ENCODE results near the gene C3orf18.

C3orf18 gene

DNA sequence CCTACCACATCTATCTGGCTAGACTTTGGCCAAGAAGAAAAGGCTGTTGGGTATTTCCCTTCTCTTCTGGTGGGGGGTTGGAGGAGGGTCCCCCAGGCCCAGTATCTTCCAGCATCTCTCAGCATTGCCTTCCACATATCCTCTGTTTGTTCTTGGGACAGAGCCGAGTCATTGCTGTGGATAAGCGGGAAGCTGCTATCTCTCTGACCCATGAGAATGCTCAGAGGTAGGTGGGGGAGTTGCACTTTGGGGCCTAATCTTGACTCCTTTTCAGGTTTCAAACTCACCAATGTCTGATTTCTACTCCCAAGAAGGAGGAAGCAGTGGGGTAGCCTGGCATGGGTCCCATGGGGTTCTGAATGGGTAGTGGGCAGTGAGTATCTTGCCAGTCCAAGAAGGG lies 9.8 kb upstream of the C3orf18 start:
- no peak for DNase-seq

DNA sequence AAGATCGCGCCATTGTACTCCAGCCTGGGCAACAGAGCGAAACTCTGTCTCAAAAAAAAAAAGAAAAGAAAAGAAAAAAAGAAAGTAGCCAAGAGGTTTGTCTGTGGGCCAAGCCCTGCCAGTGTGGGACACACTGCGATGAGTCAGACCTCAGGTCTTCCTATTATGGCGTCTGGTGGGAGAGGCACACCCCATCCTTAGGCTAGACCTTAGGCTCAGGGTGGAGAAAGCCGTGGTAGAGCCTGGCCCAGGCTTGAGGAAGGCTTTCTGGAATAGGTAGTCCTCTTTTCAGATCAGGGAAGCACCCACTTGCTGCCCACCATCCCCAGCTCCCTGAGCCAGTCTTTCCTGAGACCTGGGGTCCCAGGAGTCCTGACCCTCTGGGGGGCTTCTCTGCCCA lies 7.8 kb upstream of the C3orf18 start:
- no peak for DNase-seq

DNA sequence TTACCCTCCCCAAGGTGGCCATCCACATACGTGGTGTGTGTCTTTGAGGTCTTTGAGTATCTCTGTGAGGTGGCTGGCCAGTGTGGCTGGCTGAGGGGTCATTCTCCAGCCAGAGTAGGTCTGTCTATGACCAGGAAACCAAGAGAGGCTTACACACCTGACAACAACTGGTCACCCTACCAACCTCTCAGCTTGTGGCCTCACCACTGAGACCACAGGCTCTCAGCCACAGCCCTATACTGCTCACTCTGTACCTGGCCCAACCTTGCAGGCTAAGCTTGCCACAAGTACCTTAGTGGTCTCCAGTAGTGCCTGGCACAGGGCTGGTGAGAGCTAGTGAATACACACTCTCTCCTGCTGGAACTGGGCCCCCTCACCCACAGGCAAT lies 6.9 kb upstream of the C3orf18 start:
- DNase-seq: no peak

DNA sequence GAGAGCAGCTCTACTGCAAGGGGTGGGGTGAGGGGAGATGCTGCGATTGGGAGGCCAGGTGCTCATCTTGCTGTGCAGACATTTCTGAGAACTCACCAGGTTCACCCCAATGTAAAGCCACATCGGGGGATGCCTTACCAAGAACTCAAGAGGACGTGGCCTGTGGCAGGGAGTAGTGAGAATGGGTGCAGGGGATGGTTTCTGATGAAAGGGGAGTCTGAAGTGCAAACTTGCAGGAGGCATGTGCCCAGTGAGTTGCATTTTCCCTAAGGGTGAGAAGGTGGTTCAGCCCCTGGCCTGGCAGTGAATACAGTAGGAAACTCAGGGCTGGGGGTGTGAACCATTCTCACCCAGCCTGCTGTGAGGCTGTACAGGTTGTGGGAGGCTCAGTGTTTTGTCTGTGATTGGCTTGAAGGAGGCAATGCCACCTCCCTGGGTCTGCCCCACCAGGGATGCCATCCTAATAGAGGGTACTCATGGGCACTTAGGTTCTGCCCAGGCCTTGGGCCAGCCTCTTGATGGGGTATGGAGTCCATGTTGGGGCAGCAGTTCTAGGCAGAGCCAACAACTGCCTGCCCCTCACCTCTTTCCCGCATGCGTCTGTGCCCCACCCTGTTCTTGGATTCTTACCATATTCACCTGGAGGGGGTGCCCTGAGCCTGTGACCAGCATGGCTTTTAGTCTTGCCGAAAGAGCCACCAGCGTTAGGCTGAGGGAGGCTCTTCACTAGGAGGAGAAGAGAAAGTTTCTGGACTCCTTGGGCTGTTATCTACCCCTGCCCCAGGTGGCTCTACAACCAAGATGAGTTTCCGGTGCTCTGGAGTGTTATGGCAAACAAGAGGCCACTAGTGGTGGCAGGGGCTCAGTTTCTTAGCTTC lies 6.3 kb upstream of the C3orf18 start:
- DNase-seq: no peak

DNA sequence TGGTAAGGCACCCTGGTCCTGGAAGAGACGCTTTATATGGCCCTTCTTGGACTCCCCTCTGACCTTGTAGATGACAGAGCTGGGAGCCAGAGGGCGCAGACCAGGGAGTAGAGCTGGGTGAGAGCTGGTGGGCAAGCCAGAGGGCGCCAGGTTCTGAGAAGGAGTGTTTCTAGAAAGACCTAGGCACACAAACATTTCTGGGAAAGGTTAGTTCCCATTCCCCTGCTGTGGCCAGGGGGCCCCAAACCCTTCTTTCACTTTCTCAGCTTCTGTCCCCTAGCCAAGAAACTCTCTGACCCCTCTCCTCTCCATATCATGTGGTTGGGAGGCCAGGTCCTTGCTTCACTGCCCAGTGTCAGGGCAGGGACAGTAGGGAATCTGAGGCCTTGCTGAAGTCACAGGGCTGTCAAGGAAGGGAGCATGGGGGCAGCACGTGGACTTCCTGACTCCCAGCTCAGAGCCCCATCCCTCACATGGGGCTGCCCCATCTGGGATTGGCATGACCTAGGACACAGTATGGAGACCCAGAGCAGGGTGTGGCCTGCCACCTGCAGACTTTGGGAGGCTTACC lies 5.3 kb upstream of the C3orf18 start:
- no peak for DNase-seq

DNA sequence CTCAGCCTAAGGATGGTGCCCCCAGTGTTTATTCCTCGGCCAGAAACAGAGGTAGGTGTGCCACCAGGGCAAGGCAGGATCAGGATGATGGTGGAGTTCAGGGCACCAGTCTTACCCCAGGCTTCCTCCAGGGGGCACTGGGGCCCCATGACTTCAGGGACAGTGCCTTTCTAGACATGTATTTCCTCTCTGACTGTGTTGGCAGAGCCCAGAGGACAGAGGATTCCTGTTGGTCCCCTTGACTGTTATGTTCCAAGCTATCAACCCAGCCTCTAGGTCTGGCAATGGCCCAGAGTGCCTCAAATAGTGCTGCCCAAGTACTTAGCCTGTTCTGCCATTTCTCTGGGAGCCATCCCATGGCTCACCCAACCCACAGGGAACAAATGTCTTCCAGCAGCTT lies 4.6 kb upstream of the C3orf18 start:
- peak; percentile 7 for DNase-seq

DNA sequence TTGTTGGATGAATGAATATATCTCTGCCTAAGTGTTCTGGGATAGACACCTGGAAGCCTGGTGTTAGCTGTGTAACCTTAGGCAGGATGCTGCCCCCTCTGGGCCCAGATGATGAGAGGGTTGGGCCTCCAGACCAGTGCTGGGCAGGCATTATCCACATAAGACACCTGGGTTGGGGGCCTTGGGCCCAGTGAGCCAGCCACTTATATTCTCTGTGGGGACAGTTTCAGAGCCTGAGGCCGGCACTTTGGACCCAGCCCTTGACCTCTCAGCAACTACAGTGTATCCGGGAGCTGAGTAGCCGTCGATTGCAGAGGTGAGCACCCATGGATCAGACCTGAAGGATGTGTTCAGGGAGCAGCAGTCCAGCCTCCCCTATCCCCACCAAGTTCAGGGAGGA lies 3.9 kb upstream of the C3orf18 start:
- DNase-seq: no peak

DNA sequence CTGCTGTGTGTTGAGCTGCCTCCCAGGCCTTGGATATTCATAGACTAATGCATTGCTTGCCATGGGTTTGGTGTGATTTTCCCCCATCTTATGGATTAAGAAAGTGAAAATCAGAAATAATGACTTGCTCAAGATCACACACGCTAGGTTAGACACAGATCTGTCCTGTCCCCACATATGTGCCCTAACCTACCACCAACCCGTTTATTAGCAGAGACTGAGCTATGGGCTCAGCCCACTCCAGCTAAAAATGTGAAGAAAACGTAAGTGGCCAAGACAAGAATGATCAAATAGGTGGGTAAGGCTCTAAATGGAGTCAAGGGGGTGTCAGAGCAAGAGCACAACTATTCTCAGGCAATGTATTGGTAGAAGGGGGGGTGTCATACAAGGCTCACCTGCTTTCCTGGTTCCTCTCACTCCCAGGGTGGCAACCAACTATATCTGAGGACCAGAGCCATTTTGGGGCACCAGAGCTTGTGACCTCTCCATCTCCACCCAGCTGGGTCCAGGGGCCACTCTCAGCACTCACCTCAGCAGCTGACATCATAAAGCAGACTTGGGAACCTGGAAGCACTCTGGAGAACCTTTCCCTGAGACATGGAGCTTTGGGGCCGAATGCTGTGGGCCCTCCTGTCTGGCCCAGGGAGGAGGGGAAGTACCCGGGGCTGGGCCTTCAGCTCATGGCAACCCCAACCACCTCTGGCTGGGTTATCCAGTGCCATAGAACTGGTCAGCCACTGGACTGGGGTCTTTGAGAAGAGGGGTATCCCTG lies 3.1 kb upstream of the C3orf18 start:
- DNase-seq: no peak

DNA sequence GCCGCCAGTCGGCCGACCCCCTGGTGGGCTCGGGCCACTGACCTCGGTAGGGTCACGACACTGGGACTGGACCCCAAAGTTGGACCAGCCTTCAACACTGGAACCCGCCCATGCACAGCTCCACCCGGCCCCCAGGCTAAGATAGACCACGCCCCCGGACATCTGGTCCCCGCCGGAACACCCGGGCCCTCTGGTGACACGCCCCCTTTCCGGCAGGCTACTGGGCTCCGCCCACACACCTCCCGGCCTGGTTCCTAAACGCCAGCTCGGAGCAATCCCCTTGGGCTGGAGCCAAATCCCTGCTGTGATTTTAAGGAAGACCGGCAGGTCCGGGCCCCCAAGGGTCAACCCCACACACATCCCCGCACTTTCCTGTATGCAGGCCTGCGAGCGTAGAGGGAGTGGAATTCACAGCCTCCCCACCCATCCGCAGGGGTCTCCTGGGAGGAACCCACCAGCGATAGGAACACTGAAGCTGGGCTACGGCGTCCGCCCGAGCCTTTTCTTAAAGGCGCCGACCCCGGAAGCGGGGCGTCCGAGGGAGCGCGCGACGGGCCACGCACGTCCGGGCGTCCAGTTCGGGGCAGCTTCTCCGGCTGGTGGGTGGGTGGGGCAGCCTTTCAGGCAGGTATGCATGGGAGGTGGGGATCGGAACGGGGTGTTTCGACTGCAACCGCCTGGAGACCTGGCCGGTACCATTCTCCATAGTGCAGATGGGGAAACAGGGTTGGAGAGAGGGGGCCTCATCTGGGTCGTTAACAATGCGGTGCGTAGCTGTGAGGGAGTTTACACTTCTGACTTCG lies 1.6 kb upstream of the C3orf18 start, which contains the start of gene HEMK1:
Gene HEMK1, plus strand, starts transcription at position 576 of the 803 bp plus-strand sequence. CDS start 1,583 bp downstream, outside the sequence.
- DNase-seq: peak; percentile 46

DNA sequence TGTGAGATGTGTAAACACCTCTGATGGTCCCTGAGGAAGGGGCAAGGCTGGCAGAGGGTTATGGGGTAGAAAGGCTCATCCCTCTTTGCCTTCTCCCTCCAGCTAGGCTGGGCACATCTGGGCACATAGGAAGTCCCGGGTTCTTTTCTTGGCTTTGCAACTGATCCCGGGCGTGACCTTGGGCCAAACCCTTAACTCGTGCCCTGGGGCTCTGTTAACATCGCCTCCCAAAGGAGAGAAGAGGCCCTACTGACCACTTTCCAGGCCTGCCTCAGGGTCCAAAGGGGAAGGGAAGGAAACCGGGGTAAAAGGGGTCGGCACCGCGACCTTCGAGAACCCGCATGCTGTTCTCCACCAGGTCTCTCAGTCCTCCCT lies 549 bp downstream of the C3orf18 start:
- no peak for DNase-seq

DNA sequence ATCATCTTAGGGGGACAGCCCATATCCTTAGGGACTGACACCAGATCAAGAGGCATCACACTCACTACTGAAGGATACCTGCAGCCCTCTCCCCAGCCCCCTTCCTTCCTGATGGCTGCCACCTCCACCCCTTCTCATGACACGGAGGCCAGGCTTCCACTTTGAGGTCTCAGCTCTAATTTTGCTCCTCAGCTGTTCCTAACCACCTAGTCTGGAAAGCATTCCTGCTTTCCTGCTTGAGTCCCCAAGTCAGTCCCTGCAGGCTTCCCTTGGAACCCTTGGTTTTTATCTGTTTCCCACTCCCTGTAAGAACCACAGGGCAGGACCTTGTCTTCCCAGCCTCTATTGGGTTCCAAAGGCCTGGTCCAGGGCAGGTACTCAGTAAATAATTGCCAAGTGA lies 3.2 kb downstream of the C3orf18 start:
- DNase-seq: no peak

DNA sequence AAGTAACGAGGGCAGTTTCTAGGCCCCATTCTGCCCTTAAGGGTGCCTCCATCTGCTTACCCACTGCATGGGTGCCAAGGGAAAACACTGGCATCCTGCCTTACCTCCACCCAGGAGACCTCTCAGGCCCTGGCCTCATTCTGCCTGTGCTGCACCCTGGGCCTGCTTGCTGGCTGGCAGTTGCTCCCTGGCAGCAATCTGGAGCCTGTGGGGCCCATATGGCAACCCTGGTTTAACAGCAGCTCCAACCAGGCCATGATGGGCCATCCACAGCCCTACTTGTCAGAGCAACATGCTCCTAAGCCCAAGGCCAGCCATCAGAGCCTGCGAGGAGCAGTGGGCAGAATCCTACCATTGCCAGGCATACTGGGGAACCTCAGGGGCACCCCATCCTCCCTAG lies 3.7 kb downstream of the C3orf18 start:
- DNase-seq: no peak

DNA sequence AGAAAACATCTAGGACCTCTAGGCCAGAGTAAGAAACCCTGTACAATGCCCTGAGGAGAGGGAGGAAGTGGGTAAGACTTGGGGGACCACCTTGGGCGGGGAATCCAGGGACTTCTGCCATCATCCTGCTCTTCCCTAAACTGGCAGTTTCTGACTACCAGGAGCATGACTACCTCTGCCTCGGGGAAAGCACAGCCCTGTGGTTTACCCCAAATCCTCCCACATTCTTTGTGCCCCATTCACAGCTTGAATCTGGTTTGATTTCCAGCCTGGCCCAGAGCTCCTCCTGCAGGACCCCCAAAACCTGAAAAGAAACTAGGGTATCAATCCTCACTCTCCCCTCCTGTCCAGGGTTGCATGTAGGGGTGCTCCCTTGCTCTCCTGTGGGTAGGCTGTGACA lies 4.7 kb downstream of the C3orf18 start:
- DNase-seq: no peak

DNA sequence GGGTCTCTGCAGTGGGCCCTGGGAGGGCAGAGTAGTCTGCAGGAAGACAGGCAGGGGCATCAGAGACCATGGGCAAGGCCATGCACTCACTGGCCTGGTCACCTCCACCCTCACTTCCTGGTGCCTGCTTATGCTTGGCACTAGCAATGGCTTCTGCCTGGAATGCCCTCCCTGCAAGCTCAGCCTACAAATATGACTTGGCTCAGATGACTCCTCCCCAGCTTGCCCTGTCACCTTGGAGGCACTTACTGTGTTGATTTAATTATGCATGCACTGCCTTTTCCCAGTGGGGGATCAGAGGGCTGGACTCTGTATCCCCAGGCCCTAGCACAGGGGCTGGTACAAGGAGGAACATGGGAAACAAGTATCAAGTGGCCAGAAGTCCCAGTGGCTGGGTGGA lies 7.8 kb downstream of the C3orf18 start:
- no peak for DNase-seq

DNA sequence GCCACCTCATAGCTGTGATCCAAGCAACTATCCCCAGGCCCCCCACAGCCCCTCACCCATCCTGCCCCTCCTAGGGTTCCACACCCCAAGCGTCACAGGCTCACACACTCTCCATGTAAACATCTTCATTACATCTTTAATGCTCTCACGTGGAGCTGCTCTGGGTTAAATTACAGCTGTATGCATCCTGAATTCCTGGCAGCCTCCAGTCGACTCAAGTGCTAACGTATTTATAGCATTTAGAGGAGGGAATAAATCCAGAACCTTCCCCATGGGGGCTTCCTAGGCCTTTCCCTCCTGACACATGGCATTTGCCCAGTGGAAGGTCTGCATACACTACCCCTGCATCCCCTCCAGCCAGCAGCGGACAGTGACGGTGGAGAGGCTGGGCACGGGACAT lies 9.6 kb downstream of the C3orf18 start:
- DNase-seq: no peak

DNA sequence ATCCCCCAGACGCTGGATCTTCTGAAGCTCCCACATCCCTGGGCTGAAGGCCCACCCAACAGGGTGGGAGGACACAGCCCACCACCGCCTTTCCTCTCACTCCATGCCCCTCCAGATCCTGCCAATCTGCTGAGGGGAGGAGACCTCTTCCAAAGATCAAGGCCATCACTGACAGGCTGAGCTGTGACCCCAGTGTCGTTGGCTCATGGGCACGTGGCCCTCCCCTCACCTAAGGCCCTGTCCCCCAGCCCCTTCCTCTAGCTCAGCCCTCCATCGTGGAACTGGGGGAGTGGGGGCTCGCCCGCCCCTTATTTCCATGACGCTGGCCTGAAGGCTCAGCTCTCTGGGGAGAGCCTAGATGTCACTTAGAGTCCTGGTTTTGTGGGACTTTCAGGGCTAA lies 10.4 kb downstream of the C3orf18 start:
- DNase-seq: no peak

DNA sequence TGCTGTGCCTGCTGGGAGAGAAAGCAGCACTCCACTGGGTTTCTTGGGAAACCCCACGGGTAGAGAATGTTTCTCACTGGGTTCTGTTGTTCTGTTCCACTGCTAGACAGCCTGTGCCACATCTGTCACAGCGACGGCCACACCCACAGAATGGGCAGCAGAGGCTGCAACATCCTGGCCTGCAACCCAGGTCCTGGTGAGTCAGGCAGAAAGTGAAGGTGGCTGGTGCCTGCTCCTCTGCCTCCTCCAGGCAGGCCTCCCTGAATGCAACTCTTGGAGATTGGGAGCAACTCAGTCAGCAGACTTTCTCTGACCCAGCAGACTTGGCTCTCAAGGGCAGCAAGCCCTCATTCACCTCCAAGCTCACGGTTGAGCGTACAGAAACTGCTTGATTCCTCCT lies 13.0 kb downstream of the C3orf18 start:
- no peak for DNase-seq

DNA sequence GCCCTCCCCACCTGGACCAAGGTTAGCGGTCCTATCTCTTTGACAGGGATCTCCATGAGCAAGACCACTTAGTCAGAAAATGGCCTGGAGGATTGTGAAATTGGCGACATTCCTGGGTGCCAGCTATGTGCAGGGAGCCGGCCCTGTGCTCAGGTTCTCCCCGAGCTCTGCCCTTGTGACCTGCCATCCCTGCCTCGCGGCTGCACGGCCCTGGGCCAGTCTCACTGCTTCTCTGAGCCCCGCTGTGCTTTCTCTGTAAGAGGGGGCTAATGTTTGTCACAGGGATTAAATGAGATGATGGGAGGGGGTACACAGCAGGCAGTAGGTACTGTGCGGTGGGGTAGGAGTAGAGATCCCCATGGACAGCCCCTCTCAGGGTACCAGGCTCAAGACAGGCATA lies 14.9 kb downstream of the C3orf18 start:
- DNase-seq: no peak

DNA sequence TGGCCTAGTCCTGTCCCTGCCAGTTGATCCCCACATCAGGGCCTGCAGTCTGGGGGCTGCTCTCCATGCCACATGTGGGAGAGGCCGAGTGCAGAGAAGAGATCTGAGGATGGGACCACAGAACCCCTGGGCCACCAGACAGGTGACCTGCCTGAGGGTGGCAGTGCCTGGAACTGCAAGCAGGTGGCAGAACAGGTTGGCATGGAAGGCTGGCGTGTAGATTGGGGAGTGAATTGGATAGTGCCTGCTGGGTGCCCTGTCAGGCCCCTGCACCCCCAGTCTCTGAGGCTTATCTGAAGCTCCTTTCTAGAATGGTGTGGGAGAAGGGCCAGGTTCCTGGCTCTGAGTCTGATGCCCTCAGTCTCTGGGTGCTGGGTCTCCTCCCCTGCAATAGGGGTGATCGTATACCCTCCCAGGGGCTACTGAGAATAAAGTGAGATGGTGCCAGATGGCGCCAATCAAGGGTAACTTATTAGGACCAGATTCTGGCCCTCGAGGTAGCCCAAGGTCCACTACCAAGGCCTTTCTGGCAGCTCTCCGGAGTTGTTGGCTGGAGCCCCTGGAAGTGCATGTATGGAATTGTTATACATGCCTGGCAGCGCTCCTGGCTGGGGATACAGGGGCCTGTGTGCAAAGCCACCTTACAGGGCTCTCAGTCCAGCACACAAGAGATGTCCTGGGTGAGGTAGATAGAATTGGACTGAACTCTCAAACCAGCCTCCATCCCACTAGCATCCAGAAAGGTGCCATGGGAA lies 15.7 kb downstream of the C3orf18 start:
- no peak for DNase-seq

DNA sequence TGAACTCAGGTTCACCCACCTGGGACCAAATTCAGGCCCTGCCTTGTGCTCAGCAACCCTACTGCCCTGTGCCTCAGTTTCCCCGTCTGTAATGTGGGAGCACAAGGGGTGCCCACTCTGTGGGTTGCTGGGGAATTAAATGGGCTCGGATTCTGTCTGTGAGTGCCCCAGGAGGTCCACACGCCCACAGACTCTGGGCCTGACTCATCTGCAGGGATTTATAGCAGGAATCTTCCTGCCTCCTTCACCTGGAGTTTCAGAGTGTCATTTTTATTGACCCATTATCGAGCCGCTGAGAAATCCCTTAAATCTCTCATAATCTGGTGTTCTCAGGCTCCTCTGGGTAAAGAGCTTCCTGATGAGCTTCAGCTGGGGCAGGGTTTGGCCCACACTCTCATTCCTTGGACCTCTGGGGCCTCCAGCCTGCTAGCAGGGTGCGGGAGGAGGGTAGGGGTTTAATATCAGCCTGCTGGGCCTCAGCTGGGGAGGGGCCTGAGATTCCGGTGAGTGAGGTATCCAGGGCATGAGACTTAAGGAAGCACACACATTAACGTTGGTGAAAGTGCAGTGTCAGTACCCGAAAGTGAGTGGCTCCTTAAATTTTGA lies 16.4 kb downstream of the C3orf18 start:
- no peak for DNase-seq

DNA sequence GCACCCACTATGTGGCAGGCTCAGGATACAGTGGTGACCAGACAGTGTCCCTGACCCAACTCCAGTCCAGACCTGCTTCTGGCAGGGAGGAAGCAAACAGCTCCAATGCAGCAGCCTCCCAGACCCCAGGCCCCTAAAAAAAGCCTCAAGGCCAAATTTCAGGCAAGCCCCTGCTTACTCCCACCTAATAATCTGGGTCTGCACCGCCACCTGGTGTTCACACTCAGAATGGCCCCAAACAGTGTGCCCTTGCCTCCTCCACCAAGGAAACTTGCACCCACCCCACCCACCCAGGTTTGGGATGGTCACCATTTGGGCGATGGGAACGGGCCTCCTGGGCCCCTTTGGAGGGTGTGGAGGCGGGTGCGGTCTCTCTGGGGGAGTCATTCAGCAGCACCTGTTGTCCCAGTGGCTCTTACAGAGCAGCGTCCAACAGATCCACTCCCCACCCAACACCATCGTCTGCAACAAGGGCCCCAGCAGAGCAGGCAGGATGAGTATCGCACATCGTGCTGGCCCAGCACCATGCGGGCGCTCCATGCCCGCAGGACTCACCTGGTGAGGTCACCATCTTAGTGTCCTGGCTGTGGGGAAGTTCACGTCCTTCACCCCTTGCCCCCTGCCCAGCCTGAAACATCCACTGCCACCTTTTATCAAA lies 17.3 kb downstream of the C3orf18 start:
- no peak for DNase-seq
